Measurements from ENCODE around the gene AGPAT3.
A peak's percentile ranks its signal among the peaks of the same experiment; 100 is the strongest.

The AGPAT3 gene

GRCh38 chr21:44005071-44005470 is 140.0 kb downstream of the AGPAT3 start:
- DNase-seq = no peak

DNA sequence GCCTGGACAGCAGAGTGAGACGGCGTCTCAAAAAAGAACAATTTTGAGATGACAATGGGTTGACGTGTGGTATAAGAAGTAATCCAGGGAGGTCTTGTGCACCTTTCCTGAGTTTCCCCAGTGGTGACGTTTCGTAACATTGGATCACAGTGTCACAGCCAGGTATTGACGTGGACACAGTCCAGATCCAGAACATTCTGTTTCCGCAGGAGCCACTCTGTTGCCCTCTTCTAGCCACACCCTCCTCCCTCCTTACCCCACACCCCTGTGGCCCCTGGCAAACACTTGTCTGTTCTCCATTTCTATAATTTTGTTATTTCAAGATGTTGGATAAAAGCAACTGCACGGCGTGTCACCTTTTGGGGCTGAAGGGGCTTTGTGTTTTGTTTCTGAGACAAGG is 140.6 kb downstream of the AGPAT3 start:
- no peak for DNase-seq

- DNase-seq = no peak
Observed at GRCh38 chr21:44006017-44006619, 141.1 kb downstream of the AGPAT3 start.

DNA sequence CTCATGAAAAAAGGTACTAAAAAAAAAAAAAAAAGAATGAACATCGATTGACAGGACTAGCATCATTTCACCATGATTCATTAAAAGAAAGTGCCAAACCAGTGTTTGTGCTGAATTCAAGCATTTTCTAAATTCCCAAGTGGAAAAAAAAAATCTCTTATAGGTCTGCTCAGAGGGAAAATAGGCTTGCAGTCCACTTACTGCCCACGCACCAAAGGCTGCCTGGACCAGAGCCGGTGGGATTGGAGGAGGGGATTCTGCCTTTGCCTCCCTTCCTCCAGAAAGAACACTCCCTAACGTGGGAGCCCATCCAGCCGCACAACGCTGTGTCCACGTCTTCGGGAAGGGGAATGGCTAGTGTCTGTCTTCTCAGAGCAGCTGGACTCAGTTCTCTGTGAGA is 141.6 kb downstream of the AGPAT3 start:
- no peak for DNase-seq

DNA sequence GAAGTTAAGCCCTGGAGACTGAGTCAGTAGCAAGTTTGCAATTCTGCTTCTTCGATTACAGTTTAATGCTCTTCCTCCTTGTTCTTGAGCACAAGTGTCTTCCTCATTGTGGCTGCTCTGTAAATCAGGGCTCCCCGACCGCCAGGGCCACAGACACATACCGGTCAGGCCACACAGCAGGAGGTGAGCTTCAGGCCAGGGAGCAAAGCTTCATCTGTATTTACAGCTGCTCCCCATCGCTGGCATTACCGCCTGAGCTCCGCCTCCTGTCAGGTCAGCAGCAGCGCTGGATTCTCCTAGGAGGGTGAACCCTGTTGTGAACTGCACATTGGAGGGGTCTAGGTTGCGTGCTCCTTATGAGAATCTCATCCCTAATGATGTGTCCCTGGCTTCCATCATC is 145.4 kb downstream of the AGPAT3 start:
- DNase-seq = no peak

GRCh38 chr21:44011123-44011522 is 146.1 kb downstream of the AGPAT3 start:
- no peak for DNase-seq

GRCh38 chr21:44011579-44012473 is 146.8 kb downstream of the AGPAT3 start, which contains the start of gene TRAPPC10:
TSS of gene TRAPPC10 (plus strand) at chr21:44012309. CDS start at chr21:44012494, 185 bp downstream.
- peak; percentile 69 for DNase-seq

DNA sequence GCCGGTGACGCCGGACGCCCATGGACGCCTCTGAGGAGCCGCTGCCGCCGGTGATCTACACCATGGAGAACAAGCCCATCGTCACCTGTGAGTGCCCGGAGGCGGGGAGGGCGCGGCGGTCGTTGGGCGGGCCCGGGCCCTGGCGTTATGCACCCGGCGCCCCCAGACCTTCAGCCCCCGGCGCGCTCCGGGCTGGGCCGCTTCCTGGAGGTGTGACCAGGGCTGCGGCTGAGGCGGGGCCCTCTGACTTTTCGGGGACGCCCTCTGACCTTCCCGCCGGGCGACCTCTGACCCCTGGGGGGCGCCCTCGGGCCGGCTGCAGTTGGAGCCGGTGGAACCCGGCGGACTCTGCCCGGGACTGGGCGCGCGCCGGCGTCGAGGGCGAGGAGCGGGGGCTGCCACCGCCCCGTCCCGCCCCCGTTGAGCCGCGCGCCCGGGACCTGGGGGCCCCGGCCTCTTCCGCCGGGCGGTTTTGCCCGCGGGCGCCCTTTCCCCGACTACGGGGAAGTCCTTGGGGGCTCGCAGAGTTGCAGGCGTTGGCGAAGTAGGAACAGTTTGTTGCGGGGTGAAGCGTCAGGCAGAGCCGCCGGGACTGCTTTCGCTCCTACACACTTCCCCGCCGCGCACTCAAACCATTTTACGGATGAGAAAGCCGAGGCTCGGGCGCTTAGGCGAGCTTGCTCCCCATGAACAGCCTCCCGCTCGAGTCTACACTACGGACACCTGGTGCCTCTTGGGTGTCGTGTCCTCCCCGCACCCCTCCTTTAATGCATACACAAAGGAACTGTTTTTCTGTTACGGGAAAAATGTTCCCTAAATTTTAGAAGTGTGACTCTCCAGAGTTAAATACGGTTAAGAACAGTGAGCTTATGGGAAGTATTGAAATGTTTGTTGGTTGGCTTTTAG is 147.7 kb downstream of the AGPAT3 start:
- DNase-seq = no peak

GRCh38 chr21:44013380-44014088 is 148.5 kb downstream of the AGPAT3 start:
- no peak for DNase-seq

DNA sequence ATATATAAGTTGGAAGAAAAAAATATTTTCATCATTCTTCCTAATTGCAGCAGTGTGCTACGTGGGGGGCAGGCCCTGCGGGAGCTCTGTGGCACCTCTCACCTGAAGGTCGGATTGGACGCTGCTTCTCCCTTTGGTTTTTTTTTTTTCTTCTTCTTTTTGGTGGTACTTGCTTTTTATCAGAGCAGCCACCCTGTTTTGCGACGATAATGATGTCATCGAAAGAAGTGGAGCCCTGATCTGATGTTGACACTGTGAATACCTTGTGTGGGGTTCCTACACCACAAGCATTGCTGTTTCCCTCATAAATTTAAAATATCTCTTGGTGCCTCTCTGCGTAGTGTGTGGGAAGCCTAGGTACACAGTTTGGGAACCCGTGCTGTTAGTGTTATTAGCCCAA is 152.6 kb downstream of the AGPAT3 start:
- no peak for DNase-seq

DNA sequence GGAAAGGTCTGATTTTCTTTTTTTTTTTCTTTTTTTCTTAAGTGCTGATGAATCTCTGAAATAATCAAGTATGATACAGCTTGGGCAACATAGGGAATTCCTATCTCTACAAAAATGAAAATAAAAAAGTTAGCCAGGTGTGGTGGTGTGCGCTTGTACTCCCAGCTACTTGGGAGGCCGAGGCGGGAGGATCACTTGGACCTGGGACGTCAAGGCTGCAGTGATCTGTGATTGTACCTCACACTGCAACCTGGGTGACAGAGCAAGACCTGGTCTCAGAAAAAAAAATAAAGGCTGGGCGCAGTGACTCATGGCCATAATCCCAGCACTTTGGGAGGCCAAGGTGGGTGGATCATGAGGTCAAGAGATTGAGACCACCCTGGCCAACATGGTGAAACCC is 153.1 kb downstream of the AGPAT3 start:
- no peak for DNase-seq

GRCh38 chr21:44018813-44019567 is 154.0 kb downstream of the AGPAT3 start:
- DNase-seq = no peak

GRCh38 chr21:44019568-44019958 is 154.5 kb downstream of the AGPAT3 start:
- DNase-seq = no peak

DNA sequence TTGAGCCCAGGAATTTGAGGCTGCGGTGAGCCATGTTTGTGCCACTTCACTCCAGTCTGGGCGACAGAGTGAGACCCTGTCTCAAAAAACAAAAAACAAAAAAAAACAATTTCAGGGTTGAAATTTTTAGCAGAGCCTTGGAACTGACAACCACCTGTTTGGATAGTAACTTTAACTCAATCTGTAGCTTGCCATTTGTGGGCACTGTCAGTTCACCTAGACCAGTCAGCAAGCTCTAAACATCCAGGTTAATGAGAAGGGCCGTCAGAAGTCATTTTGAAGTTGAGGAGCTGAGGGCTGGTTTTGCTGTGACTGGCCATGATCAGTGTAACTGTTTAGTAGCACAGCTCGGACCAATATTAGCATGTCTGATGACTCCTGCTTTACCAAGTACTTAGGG is 155.5 kb downstream of the AGPAT3 start:
- DNase-seq = no peak

GRCh38 chr21:44021064-44021463 is 156.0 kb downstream of the AGPAT3 start:
- DNase-seq = no peak

DNA sequence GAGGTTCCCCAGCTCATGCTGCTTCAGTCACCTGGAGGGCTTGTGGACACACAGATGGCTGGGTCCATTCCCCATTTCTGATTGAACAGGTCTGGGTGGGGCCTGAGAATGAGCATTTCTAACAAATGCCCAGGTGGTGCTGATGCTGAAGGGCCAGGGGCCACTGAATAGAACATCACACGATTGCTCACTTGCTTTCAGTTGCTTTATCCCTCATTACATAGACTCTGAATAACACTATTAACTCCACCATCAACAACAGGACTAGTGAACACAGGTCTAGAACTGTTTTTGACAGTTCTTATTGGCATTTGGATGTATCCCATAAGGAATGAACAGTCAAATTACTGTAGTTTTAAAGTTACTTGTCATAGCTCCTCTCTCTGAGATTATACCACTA is 159.2 kb downstream of the AGPAT3 start:
- DNase-seq = no peak

DNA sequence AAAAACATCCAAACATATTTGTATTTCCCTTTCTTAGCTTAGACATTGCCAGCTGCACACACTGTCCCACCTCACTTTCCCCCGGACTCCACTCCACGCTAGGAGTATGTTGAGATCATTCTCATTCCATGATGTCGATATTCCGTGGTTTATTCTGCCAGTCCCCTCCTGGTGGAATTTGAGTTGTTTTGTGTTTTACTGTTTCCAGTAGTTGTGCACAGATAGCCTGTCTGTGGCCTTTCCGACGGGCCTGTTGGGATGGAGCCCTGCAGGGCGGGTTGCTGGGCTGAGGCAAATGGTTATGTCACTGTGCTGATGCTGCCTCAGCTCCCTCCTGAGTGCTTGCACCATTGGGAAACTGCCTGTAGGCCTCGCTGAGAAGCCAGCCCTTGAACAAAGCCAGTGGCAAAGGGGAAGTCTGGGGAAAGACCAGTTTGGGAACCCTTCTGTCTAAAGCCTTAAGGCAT is 159.9 kb downstream of the AGPAT3 start:
- no peak for DNase-seq

DNA sequence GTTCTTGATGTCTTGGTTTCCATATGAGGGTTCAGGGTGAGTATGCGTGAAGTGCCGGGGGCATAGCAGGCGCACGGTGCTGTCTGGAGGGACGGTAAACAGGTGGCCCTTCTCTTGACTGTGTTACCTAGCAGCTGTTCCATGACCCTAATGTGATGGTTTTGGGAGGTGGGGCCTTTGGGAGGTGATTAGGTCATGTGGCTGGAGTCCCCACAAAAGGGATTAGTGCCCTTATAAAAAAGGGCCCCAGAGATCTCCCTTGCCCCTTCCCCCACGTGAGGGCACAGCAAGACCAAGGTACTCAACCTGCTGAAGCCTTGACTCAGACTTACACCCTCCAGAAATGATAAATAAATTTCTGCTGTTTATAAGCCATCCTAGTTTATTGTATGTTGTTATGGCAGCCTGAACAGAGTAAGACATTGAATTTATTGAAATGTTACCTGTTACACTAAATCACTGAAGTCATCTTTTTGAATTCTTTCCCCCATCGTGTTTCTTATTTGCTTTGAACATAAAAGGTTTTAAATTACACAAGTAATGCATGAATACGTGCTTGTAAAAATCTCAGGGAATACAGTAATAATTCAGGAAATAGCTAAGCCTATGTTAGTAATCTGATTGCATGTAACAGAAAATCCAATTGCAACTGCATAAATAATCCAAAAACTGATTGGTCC is 162.7 kb downstream of the AGPAT3 start:
- no peak for DNase-seq

DNA sequence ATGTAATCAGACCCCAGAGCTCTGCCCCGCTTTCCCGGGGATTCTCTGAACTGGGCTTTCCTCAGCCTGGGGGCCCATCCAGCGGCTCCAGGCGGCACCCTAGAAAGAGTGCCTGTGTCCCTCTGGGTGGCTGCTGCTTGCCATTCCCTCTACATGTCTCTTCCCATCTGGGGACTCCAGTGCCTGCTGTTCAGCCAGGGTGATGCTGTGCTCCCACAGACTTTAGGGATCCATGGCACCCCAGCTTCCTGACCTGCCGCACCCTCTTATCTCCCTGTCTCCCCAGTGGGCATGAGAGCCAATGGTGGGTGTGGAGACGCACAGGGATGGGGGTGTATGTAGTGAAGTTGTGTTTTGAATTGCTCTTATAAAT is 163.2 kb downstream of the AGPAT3 start:
- no peak for DNase-seq

GRCh38 chr21:44029460-44030087 is 164.6 kb downstream of the AGPAT3 start:
- no peak for DNase-seq

- no peak for DNase-seq
Observed at GRCh38 chr21:44035244-44035643, 170.2 kb downstream of the AGPAT3 start.
